GM12801 (cell line): ENCODE data around the gene H2BK1.

Experiments
- CTCF ChIP-seq: IDR thresholded peaks from one replicate; pipeline ENCODE4 v1.5.1; 2011; ENCODE audit warnings: control low read depth; ENCODE audit not compliant: insufficient read length; ENCODE audit errors: extremely low read depth

The H2BK1 gene

GRCh38 chr7:151252561-151252835 is 42.2 kb upstream of the H2BK1 start:
- TF ChIP-seq CTCF = no peak

DNA sequence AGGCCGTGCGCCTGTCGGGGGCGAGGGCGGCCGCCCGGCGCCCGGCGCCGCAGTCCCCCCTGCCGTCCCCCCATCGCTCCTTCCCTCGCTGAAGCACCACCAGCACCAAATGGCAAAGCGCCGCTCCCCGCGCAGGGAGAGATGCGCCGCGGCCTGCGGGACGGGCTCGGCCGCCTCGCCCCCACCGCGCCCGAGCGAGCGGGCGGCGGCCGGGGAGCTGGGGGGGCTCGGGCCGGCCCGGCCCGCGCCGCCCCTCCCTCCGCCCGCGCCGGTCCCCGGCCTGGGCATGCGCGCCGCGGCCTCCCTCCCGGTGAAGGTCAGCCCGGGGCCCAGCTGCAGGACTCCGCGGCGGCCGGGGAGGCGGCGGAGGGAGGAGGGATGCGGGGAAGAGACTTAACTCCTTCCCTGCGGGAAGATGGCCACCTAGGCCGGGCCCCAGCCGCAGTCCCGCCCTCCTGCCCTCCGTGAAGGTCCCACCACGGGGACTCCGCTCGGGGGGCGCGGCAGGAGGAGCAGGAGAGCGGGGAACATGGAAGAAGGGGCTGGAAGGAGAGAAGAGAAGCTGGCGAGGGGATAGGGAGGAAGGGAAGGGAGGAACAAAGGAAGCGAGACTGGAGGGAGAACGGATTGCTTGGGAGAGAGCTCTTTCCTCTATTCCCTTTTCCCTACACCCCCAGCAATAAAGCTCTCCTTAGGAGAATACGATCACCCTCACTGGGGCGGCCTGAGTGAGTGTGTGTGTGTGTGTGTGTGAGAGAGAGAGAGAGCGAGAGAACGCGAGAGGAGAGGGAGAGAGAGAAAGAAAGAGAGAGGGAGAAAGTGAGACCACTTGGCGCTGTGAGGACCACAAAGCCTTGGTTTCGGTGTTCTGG is 41.6 kb upstream of the H2BK1 start:
- no peak for TF ChIP-seq CTCF

GRCh38 chr7:151251328-151251688 is 41.0 kb upstream of the H2BK1 start:
- TF ChIP-seq CTCF = no peak

DNA sequence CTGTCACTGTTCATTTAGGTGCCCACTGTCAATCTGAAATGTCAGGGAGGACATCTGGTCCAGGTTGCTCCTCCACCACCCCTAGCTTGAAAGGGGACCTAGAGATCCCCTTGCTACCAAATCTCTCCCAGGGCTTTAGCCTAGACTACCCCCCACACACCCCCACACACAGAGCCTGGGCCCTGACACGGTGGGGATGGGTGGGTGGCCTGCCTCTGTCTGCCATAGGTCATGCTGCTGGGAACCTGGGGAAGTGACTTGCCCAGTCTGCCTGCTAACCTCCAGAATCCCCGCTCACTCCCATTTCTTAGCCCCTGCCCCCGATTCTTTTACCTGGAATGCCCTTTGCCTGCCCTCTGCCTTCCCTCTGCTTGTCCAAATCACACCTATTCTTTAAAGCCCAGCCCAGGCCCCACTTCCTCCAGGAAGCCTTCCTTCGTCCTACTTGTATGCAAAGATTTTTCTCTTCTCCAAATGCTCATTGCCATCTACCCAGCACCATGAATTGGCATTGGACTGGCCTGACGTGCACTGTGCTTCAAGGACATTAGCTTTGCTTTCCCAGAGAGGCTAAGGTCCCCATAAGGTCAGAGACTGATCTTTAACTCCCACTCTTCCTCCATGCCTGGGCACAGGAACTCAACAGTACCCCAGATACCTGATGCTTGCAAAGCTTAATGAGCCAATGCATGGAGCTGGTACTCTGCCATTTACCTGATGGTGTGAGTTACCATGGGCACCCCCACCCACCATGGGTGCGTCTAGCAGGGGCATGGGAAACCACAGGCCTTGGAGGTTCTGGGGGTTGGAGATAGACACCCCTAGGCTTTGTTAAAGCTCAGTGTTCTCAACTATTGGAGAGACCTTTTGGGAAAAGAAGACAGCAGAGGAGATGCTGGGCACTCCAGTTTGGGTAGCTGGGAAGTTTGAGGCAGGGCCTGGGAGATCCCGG is 40.2 kb upstream of the H2BK1 start:
- TF ChIP-seq CTCF = no peak

GRCh38 chr7:151249732-151250072 is 39.4 kb upstream of the H2BK1 start:
- no peak for TF ChIP-seq CTCF

- no peak for TF ChIP-seq CTCF
Measured at GRCh38 chr7:151249034-151249731, 38.9 kb upstream of the H2BK1 start.
